Fibroblast of mammary gland (primary cell): Measurements from ENCODE around the gene UGT1A5.

ENCODE experiments used
- DNase-seq: peaks from one replicate; pipeline ENCODE4 v3.0.0-alpha.2; 2010; ENCODE audit warnings: low read depth
- H3K4me3 ChIP-seq: 2 replicates; pipeline ENCODE4 v1.5.1; 2011; ENCODE audit warnings: low read depth, mild to moderate bottlenecking, low read length, moderate library complexity; ENCODE audit not compliant: control insufficient read depth
- TF ChIP-seq, protein P1 (sequence below): conservative IDR thresholded peaks from 2 replicates; pipeline ENCODE4 v1.5.1; 2011; ENCODE audit warnings: low read depth, low read length, inconsistent platforms; ENCODE audit not compliant: control insufficient read depth, insufficient read depth

UGT1A5 gene

DNA sequence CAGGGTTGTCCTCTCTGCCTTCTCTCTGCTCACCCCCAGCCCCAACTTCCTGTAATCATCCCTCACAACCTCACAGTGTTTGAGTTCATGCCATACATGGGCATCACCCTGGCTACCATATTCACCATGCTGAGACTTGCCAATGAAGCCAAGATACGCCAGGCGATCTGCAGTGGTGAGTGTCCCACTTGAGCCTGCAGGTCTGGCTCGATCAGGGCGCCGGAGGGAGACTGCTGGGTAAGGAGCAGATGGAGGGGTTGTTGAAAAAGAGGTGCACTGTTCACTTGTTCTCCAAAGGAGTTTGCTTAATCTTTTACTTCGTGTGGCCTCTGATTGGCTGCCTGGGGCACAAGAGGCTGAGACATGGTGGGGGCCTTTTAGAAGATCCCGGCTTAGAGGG, 80.0 kb downstream of the UGT1A5 start:
- no peak for DNase-seq
- TF ChIP-seq, protein P1, sequence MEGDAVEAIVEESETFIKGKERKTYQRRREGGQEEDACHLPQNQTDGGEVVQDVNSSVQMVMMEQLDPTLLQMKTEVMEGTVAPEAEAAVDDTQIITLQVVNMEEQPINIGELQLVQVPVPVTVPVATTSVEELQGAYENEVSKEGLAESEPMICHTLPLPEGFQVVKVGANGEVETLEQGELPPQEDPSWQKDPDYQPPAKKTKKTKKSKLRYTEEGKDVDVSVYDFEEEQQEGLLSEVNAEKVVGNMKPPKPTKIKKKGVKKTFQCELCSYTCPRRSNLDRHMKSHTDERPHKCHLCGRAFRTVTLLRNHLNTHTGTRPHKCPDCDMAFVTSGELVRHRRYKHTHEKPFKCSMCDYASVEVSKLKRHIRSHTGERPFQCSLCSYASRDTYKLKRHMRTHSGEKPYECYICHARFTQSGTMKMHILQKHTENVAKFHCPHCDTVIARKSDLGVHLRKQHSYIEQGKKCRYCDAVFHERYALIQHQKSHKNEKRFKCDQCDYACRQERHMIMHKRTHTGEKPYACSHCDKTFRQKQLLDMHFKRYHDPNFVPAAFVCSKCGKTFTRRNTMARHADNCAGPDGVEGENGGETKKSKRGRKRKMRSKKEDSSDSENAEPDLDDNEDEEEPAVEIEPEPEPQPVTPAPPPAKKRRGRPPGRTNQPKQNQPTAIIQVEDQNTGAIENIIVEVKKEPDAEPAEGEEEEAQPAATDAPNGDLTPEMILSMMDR, result no peak
- H3K4me3 ChIP-seq, result no peak overlapping the region

DNA sequence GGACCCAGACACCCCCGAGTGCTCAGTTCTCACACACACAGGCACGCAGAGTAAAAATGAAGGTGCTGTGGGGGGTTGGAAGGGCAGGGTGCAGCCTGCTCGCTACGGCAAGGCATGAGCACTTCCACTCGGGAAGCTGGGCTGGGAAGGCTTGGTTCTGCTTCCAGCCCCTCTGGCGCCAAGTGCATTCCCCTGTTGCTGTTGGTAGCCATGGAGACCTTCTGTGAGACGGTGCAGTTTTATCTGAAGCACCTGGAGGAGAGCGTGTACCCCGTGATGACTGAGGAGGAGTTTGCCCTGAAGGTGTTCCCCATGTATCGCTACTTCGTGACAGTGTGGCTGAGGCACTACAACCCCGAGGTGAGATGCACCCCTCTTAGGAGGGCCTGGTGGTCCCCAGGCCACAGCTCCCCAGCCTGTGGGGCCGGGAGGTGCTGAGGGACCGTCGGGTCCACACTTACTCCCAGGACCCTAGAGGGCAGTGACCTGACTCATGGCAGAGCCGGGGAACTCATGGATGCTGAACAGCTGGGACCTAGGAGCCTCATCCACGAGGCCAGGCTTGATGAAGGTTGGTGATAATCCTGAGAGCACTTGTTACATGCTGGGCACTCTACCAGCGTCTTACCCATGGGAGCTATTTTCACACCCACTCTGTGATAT, 80.9 kb downstream of the UGT1A5 start:
- TF ChIP-seq, protein P1, result no peak
- no peak overlapping the region for H3K4me3 ChIP-seq
- no peak for DNase-seq

DNA sequence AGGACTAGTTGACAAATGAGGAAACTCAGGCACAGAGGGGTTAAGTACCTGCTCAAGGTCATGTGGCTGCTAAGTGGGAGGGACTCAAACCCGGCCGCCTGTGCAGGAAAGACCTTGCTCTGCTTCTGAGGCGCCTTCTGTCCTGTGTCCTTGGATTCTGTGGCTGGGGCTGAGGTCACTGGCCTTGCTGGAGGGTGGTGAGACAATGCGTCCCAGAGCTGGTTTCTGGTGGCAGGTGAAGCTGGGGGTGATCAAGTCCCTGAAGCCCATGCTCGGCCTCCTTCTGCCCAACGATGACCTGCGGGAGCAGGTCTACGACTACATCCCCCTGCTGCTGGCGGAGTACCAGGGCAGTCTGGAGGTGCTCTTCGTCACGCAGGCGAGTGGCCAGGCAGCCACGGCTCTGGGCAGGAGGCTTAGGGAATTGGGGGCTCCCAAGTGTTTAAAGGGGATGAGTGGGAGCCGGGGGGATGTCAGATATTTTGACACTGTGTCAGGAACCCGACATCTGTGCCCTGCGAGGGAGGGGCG, 81.5 kb downstream of the UGT1A5 start:
- TF ChIP-seq, protein P1, result no peak
- DNase-seq, result no peak
- no peak overlapping the region for H3K4me3 ChIP-seq

DNA sequence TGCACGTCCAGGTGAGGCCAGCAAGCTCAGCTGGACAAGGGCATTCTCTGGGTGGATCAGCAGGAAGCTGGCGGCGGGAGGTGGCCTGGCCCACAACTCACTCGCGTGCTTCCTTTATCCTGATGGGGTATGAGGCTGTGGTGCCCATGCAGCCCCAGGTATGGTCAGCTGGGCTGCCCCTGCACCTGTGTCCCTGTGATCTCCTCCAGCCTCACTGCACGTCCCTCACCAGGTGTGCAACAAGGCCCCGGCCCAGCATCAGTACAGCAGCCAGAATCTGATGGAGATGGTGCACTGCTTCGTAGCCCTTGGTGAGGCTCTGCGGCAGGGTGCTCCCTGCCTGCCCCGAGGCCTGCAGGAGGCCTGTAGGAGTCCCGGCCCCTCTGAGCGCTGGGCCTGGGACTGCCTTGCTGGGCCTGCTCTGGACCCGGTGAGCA, 83.0 kb downstream of the UGT1A5 start:
- DNase-seq, result no peak
- TF ChIP-seq, protein P1, result no peak
- no peak overlapping the region for H3K4me3 ChIP-seq

DNA sequence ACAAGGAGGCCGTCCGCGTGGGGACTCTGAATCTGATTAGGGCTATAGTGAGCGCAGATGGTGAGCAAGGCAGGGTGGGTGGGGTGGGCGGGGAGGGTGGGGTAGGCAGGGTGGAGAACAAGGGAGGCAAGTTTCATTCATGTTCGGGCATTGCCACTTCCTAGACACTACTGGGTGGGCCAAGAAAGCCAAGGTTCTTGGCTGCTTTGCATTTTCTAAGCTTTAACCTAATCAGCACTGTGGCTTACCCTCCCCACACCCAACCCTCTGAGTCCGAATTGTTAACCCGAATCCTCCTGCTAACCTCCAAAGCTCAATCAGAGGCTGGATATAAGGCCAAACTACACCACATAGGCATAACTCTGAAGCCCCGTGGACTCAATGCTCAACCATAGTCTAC, 83.5 kb downstream of the UGT1A5 start:
- no peak overlapping the region for H3K4me3 ChIP-seq
- DNase-seq, result no peak
- TF ChIP-seq, protein P1, result no peak

DNA sequence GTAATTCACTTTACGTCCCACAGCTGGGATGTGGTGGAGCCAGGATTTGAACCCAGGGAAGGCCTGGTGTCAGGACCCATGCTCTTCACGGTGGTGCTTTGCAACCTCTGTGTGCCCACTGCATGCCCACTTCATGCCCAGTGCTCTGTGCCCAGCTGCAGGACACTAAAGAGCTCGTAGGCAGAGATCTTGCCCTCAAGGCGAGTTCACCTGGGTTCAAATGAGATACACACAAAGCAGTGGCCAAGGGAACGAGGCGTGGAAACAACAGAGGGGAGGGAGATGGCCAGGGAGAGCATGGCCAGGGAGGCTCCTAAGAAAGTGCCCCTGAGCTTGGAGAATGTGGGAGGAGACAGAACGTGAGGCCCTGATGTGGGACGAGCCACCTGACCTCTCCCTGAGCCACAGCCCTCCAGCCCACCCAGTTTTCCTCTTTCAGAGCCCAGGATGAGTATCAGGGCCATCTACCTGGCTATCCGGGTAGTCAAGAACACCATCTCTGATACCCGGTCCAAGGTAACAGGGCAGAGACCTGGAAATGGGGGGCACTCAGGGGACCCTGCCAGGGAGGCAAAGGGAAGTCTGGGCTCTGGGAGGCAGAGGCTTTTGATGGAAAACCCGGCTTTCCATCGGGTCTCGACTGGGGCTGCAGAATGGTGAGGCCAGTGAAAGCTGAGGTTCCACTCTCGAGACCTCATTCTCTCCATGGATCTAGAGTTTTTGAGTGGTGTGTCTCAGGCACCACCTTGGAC, 85.8 kb downstream of the UGT1A5 start:
- TF ChIP-seq, protein P1, result no peak
- no peak for DNase-seq
- no peak overlapping the region for H3K4me3 ChIP-seq
